Measurements from ENCODE around the gene GABRE. TPM values are rescaled to one million over a fixed set of nuclear protein-coding genes. Genes with fewer than 3 reads are reported as not detected.

GABRE gene
- 28.0 TPM for total RNA-seq
- long read RNA-seq, full-length matches to known transcripts = 3 of 8 reads
- long read RNA-seq, partial matches to known transcripts = 0 of 8 reads
- long read RNA-seq, other reads (novel, unspliced or antisense) = 5 of 8 reads

GRCh38 chrX:151974336-151975227, at the start of gene GABRE:
Gene GABRE (minus strand): TSS chrX:151974676. CDS start chrX:151974625, 51 bp downstream.
- intact Hi-C loops (cut with DNase I) = no loop called here
- DNase-seq = peak; percentile 66
- peak; percentile 84 for ATAC-seq (ENCODE audit: poor library complexity)

- intact Hi-C loops (cut with DNase I) = no loop called here
- DNase-seq (no peak), ATAC-seq (ENCODE audit: poor library complexity) (no peak)
Measured at GRCh38 chrX:152020888-152021287, 46.4 kb upstream of the GABRE start.

- intact Hi-C loops (cut with DNase I) = no loop called here
- DNase-seq (no peak), ATAC-seq (ENCODE audit: poor library complexity) (no peak)
Measured at GRCh38 chrX:151999813-152000212, 25.3 kb upstream of the GABRE start.

GRCh38 chrX:151997539-151997938, 23.1 kb upstream of the GABRE start:
- DNase-seq = no peak
- intact Hi-C loops (cut with DNase I) = no loop called here
- no peak for ATAC-seq (ENCODE audit: poor library complexity)

GRCh38 chrX:151996347-151996746, 21.9 kb upstream of the GABRE start:
- intact Hi-C loops (cut with DNase I) = no loop called here
- DNase-seq (no peak), ATAC-seq (ENCODE audit: poor library complexity) (no peak)

GRCh38 chrX:151994476-151994875, 20.0 kb upstream of the GABRE start:
- no peak for DNase-seq

GRCh38 chrX:151988706-151989299, 14.3 kb upstream of the GABRE start:
- no peak for ATAC-seq (ENCODE audit: poor library complexity)

More at GRCh38 chrX:151994476-151994875, 20.0 kb upstream of the GABRE start:
- intact Hi-C loops (cut with DNase I) = no loop called here
- ATAC-seq (ENCODE audit: poor library complexity) = no peak

GRCh38 chrX:151987108-151987507, 12.6 kb upstream of the GABRE start:
- no peak for ATAC-seq (ENCODE audit: poor library complexity)
- DNase-seq = no peak
- intact Hi-C loops (cut with DNase I) = no loop called here

More at GRCh38 chrX:151988706-151989299, 14.3 kb upstream of the GABRE start:
- intact Hi-C loops (cut with DNase I) = no loop called here
- no peak for DNase-seq

- ATAC-seq (ENCODE audit: poor library complexity) (peak; percentile 38), DNase-seq (no peak)
- intact Hi-C loops (cut with DNase I) = no loop called here
Measured at GRCh38 chrX:151985955-151986354, 11.5 kb upstream of the GABRE start.

GRCh38 chrX:151985531-151985930, 11.1 kb upstream of the GABRE start:
- intact Hi-C loops (cut with DNase I) = no loop called here
- ATAC-seq (ENCODE audit: poor library complexity) = no peak
- DNase-seq = no peak

GRCh38 chrX:151984902-151985301, 10.4 kb upstream of the GABRE start:
- DNase-seq (no peak), ATAC-seq (ENCODE audit: poor library complexity) (no peak)
- intact Hi-C loops (cut with DNase I) = no loop called here

- ATAC-seq (ENCODE audit: poor library complexity) = no peak
- no peak for DNase-seq
- intact Hi-C loops (cut with DNase I) = no loop called here
Measured at GRCh38 chrX:151984328-151984727, 9.9 kb upstream of the GABRE start.

GRCh38 chrX:151983186-151983585, 8.7 kb upstream of the GABRE start:
- intact Hi-C loops (cut with DNase I) = no loop called here
- no peak for DNase-seq
- ATAC-seq (ENCODE audit: poor library complexity) = no peak

GRCh38 chrX:151982222-151982621, 7.7 kb upstream of the GABRE start:
- intact Hi-C loops (cut with DNase I) = no loop called here

GRCh38 chrX:151981129-151981528, 6.7 kb upstream of the GABRE start:
- intact Hi-C loops (cut with DNase I) = no loop called here
- DNase-seq (no peak), ATAC-seq (ENCODE audit: poor library complexity) (no peak)

More at GRCh38 chrX:151982222-151982621, 7.7 kb upstream of the GABRE start:
- DNase-seq (no peak), ATAC-seq (ENCODE audit: poor library complexity) (peak; percentile 76)

GRCh38 chrX:151977923-151978322, 3.4 kb upstream of the GABRE start:
- ATAC-seq (ENCODE audit: poor library complexity) (no peak), DNase-seq (no peak)
- intact Hi-C loops (cut with DNase I) = no loop called here

GRCh38 chrX:151977009-151977408, 2.5 kb upstream of the GABRE start:
- peak; percentile 16 for ATAC-seq (ENCODE audit: poor library complexity)
- no peak for DNase-seq

GRCh38 chrX:151975736-151976275, 1.3 kb upstream of the GABRE start:
- DNase-seq (no peak), ATAC-seq (ENCODE audit: poor library complexity) (no peak)
- intact Hi-C loops (cut with DNase I) = no loop called here

More at GRCh38 chrX:151977009-151977408, 2.5 kb upstream of the GABRE start:
- intact Hi-C loops (cut with DNase I) = no loop called here

- DNase-seq = no peak
- no peak for ATAC-seq (ENCODE audit: poor library complexity)
- intact Hi-C loops (cut with DNase I) = no loop called here
Measured at GRCh38 chrX:151975228-151975593, 735 bp upstream of the GABRE start.

Data from Right ventricle myocardium superior (tissue), 1 donor.